GM23248 (cell line): ENCODE results near the gene OCSTAMP.

Source experiments
- EZH2 ChIP-seq: fragments of 200-600 bp; sonication (generic); IDR thresholded peaks from 2 replicates; pipeline ENCODE4 v1.6.1; 2018; ENCODE audit warnings: antibody characterized with exemption, mild to moderate bottlenecking; ENCODE audit not compliant: insufficient read depth, poor library complexity, severe bottlenecking
- EZH2phosphoT487 ChIP-seq: fragments of 200-600 bp; sonication (generic); IDR thresholded peaks from 2 replicates; pipeline ENCODE4 v1.6.1; 2018; ENCODE audit warnings: antibody characterized with exemption, moderate library complexity, mild to moderate bottlenecking, low read depth; ENCODE audit not compliant: insufficient read depth

DNA sequence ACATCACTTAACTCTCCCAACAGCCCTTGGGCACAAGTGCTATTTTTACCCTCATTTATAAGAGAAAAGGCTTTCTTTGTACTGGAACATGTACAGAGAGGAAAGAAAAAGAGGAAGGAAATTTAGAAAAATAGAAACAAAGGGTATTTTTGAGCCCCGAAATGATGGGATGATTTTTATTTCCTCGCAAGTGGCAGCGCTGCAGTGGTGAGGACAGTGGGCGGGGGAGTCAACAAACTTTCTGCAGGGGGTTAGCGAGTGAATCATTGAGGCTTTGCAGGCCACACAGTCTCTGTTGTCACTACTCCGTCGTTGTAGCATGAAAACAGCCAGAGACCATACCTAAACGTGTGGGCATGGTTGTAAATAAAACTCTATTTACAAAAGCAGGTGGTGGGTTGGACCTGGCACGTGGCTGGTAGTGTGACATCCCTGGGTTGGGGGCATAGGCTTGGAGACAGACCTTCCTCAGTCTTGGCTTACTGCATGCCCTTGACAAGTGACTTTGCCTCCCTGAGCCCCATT is 25.5 kb upstream of the OCSTAMP start:
- TF ChIP-seq EZH2phosphoT487 = no peak
- TF ChIP-seq EZH2 = no peak
